NCI-H146 treated with DMSO at 0.1 percent for 48 hours (cell line): ENCODE measurements around the gene MIB1.
"Not testable (repeated sequence)": the region's sequence is repeated elsewhere in the genome, so short reads cannot be mapped to it uniquely, and the experiment has no call there.

Experiments
- DNase-seq: peaks from one replicate; lab custom pipeline; 2025; ENCODE audit not compliant: unreplicated experiment; lab: John Stamatoyannopoulos, UW

MIB1 gene

GRCh38 chr18:21743166-21743832 lies 2.7 kb downstream of the MIB1 start:
- DNase-seq = no peak

DNA sequence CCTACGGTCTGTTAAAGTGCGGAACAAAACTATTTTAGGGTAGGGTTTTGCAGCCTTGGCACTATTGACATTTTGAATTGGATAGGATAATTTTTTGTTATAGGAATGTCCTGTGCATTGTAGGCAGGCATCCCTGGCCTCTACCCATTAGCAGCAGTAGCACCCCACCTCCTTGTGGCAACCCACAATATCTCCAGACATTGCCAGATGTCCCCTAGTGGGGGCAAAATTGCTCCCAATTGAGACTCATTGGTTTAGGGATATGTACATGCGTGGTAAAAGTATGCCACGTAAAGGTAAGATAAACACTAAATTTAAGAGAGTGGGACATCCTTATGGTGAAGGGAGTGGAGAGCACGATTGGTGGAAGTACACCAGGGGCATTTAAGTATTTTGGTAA lies 4.6 kb downstream of the MIB1 start:
- DNase-seq = no peak

- DNase-seq = no peak
These were observed 6.7 kb downstream of the MIB1 start for GRCh38 chr18:21747268-21747667.

GRCh38 chr18:21747764-21748693 lies 7.4 kb downstream of the MIB1 start:
- no peak for DNase-seq

DNA sequence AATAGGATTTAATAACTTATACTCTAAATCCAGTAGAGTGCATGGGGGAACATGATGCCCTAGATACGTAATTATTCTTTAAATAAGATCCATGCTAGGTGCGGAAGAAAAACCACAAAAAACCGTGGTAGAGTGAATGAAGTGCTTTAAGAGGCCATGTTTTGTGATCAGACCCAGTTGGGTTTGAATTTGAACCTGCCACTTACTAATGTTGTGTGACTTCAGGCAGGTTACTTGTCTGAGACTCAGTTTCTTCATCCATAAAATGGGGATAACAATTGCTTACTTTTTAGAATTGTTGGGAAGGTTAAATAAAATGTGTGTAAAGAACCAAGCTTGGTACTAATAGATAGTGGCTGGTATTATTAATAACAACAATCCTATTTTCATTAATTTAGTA lies 17.2 kb downstream of the MIB1 start:
- no peak for DNase-seq

DNA sequence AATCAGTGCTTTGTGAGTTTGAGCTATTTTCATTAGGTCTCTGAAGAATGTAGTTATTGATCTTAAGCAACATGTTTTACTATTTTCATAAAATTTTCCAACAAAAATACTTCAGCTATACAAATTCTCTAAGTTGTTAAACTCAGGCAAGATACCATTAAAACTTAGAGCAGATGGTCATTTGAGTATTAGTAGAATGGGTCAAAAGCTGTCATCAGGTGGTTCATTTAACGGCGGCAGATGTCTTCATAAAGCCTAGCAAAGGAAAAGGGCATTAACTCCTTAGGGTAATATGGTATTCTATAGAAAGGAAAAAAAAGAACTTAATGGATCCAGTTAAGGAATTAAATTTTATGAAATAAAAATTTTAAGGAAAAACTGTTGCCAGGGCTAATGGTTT lies 19.2 kb downstream of the MIB1 start:
- DNase-seq = no peak

GRCh38 chr18:21760321-21760720 lies 19.7 kb downstream of the MIB1 start:
- no peak for DNase-seq

DNA sequence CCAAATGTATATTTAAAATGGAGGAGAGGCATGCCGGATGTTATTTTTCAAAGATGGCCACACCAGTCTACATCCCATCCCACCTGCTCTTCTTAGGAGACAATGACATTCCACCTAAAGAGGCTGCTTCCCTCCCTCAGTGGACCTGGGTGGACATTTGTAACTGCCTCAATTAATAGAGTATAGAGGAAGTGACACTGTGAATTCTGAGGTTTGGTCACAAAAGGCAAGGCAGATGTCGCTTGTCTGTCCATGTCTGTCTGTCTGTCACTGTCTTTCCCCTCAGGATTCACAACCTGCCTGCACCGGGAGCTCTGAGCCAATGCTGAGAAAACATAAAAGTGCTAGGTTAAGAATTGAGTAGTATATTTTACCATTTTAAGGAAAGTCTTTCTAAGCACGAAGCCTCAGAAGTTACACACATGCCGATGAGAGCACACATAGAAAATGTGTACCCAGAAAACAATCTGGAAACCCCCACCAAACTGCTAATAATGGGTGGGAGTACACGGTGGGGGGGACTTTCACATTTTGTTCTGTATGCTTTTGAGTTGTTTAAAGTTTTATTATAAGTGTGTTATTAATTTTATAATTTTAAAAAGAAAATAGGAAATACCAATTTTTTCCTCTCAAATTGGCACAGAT lies 21.0 kb downstream of the MIB1 start:
- no peak for DNase-seq

GRCh38 chr18:21762181-21762772 lies 21.7 kb downstream of the MIB1 start:
- DNase-seq = no peak

DNA sequence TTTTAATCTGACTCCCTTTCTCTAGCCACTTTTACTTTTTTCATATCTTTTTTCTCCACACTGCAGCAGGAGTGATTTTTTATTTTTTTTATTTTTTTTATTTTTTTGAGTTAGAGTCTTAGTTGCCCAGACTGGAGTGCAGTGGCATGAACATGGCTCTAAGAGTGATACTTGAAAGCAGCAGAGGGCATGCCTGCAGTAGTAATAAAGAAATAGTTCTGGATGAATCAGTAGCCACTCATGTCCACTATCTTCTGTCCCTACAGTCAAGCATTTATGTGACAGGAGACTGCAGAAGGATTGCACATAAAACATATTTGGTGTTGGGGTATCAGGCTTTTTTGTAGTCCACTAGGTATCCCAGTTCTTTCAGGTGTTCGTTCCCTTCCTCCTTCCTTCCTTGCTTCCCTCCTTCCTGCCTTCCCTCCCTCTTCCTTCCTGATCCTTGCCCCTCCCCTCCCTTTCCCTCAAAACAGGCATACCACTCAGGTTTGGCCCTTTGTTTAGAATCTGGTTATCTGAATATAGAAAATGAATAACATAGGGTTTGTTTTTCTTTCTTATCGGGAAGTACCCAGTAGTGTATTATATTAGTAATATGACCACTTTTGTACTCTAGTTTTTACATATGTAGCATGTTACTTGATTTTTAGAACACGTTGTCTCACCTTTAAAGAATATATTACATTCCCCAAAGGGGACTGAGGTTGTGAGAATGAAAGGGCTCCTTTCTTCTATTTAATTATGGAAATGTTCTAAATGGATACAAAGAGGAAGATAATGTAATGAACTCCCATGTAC lies 23.5 kb downstream of the MIB1 start:
- no peak for DNase-seq

- DNase-seq = no peak
These were observed 28.6 kb downstream of the MIB1 start for GRCh38 chr18:21769206-21769605.

DNA sequence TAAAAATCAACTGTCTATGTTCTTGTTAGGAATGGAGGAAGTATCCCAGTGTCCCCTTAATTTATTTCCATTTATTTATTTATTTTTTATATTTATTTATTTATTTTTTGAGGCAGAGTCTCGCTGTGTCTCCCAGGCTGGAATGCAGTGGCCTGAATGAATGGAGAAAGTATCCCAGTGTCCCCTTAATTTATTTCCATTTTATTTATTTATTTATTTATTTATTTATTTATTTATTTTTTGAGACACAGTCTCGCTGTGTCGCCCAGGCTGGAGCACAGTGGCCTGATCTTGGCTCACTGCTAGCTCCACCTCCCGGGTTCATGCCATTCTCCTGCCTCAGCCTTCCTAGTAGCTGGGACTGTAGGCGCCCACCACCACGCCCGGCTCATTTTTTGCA lies 34.1 kb downstream of the MIB1 start:
- no peak for DNase-seq

GRCh38 chr18:21777814-21778213 lies 37.2 kb downstream of the MIB1 start:
- DNase-seq = no peak

DNA sequence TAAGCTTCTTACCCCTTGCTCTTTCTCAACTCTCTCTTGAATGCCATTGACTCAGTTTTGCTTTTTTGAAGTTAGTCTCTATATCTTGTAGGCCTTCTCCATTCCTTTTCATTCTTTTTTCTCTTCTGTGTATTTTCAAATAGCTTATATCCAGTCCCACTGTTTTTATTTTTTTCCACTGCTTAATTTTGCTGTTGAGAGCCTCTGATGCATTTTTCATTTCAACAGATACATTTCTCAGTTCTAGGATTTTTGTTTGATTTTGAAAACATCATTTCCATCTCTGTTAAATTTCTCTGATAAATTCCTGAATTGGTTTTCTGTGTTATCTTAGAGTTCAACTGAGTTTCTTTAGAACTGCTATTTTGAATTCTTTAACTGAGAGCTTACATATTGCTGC lies 45.9 kb downstream of the MIB1 start:
- no peak for DNase-seq

DNA sequence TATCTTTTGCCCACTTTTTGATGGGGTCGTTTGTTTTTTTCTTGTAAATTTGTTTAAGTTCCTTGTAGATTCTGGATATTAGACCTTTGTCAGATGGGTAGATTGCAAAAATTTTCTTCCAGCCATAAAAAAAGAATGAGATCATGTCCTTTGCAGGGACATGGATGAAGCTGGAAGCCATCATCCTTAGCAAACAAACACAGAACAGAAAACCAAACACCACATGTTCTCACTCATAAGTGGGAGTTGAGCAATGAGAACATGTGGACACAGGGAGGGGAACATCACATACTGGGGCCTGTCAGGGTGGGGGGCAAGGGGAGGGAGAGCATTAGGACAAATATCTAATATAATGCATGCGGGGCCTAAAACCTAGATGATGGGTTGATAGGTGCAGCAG lies 55.5 kb downstream of the MIB1 start:
- DNase-seq = not testable (repeated sequence)

GRCh38 chr18:21798126-21798525 lies 57.5 kb downstream of the MIB1 start:
- DNase-seq = no peak

DNA sequence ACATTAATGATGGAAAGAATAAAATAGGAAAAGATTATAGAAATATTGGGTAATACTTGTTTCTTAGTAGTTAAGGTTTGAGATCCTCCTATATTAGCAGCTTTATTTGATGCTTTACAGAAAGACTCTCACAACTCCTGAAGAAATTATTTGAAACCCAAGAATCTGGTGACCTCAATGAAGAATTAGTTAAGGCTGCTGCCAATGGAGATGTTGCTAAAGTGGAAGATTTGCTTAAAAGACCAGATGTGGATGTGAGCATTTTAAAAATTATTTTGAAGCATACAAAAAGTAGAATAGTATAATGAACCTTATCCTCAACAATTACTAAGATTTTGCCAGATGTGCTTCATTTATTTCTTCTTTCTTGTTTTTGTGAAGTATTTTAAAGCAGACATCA lies 59.1 kb downstream of the MIB1 start:
- no peak for DNase-seq

DNA sequence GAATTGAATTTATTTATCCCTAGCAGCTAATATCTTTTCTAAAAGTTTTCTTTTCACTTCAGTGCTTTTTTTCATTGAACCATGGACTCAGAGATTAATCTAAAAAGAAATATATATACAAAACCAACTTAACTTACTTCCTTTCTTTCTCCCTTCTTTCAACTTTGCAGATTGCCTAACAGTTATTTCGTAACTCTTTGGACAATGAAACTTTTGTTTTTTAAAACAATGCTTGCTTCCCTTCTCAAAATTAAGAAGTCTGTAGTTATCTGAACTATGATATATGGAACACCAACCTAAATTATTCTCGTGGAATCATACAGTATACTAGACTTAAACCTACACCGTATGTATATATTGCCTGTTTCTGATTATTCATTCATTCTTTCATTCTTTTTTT lies 62.9 kb downstream of the MIB1 start:
- DNase-seq = no peak

- no peak for DNase-seq
These were observed 65.3 kb downstream of the MIB1 start for GRCh38 chr18:21805771-21806366.

DNA sequence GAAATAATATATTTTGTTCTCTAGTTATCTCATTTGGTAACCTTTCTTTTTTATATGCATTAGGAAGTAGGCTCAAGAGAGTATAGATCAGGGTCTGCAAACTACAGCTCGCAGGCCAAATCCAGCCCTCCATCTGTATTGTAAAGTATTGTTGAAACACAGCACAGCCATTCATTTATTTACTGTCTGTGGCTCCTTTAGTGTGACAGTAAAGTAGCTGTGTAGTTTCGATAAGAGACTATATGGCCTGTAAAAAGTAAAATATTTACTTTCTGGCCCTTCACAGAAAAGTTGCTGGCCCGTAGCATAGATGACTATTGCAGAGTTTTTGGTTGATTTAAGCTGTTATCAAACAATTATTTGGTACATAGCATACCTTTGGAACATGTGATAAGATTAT lies 67.6 kb downstream of the MIB1 start:
- DNase-seq = no peak
